Caki2 (cell line): ENCODE data around the gene SMG1. TPM values are rescaled to one million over a fixed set of nuclear protein-coding genes. Genes with fewer than 3 reads are reported as not detected.
"Not testable (repeated sequence)": the region's sequence is repeated elsewhere in the genome, so short reads cannot be mapped to it uniquely, and the experiment has no call there.

Experiments
- DNase-seq: peaks from one replicate; pipeline ENCODE4 v3.0.0-alpha.2; 2015; ENCODE audit warnings: low read depth
- in situ Hi-C: cut with HindIII; loops from 2 replicates; pipeline ENCODE4 v1.10.0; 2016; ENCODE audit warnings: low sequenced_read_pairs, low pct_unique_long_range_greater_than_20kb, mixed read lengths
- total RNA-seq: library from RNA; depleted of rRNA; stranded (reverse); fragments of >200 nt; shearing (Covaris generic); gene quantifications from 2 replicates; pipeline ENCODE4 v1.2.3, GENCODE V29; 2014; ENCODE audit warnings: low replicate concordance

The SMG1 gene
- total RNA-seq, 1 experiment from 2014 or later = 35.6 TPM

DNA sequence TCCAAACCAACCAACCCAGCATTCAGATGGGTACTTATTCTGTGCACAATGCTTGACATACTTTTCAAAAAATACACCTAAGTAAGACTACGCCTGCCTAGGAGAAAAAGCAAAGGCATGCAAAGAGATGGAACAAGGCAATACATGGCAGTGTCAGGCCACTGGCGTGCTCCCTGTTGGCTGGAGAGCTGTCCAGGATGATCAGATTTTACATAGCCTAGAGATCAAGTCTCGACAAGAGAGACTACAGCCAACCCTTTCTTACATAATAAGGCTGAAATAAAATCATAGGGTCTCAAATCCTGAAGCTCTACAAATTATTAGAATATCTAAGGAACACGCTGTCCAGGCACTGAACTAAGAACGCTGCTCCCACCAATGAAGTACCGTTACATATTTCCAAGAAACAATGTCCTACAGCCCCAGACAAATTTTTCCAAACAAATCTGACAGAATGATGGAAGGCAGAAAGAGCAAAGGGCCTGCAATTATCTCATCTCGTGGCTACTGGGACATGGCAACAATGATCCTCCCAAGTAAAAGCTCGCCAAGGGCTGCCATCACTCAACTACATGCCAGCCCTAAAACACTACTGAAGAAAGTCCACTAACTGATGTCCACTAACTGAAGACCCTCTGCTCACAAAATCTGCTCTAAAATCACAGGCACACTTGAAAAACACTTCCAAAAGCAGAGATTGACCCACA, 141.1 kb downstream of the SMG1 start:
- in situ Hi-C loops = no loop called here
- no peak for DNase-seq

DNA sequence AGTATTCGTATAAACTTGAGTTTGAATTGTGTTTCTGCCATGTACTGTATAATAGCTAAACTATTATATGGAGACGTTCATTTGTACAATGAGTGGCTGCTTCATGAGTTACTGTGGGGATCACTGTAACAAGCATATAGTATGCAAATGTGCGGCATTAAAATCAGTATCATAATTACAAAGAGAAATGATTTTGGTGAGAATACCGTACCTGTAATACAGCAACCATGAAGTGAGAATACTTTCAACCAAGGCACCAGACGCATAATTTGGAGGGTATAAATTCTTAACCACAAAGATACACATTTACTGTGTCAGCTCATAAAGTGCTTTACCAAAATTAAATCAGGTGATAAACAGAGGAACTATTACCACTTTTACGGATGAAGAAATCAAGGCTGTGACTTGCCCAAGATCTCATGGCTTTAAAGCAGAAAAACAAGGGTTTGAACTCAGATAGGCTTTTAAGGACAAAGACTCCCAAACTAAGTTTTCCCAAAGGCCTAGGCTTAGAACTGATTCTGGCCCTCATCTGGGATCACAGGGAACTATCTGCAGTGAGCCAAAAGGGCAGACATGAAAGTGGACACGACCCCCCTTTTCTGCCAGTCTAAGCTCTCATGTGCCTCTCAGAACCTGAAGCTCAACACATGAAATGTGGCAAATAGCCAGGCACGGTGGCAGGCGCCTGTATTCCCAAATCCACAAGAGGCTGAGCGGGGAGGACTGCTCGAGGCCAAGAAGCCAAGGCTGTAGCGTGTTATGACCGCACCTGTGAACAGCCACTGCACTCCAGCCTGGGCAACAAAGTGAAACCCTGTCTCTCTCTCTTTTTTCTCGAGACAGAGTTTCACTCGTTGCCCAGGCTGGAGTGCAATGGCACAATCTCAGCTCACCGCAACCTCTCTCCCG, 142.5 kb downstream of the SMG1 start:
- in situ Hi-C loops = no loop called here
- DNase-seq = no peak

DNA sequence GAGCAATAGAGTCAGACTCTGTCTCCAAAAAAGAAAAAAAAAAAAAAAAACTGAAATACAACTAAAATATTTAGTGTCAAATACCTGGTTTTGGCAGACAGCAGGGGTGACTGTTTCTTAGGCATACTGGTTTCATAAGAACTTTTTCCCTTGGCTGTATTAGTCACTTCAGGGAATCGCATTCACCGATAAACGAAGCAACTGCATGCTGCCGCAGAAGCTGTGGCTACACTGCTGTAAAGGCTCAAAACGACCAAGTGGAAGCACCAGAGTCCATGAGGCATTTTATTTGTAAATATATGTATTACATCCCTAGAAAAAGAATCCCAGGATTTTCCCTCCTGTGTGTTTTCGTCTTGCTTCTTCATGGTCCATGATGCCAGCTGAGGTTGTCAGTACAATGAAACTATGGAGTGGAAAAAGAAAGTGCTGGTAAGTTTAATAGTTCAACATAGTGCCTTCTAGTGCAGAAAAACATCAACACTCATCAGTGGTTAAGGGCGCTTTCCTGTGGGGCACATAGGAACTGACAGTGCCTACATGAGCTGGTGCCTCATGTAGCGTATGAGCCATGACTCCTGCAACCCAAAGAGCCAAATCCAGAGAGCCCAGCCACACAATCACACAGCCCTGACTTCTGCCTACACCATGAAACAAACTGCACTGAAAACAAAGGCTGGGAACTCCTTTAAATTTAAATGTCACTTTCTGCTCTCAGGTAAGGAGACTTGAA, 143.3 kb downstream of the SMG1 start:
- in situ Hi-C loops = no loop called here

DNA sequence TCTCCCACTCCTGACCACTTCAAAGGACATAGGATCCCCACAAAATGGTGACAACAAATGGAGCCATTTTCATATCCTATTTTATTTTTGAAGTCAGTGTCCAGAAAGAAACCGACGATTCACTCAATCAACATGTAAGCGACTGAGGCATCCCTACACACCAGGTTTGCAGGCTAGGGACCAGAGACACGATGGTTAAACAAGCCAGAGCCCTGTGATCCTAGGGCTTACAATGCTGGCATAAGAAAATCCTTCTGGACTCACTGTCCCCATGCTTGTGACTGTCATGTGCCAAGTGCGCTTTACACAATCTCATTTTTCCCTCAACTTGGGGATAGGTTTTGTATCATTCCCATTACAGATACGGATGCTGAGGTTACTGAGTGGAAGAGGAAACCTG, 145.0 kb downstream of the SMG1 start:
- DNase-seq, in situ Hi-C loops: not testable (repeated sequence)

More for the DNA sequence above, 143.3 kb downstream of the SMG1 start:
- DNase-seq = no peak

DNA sequence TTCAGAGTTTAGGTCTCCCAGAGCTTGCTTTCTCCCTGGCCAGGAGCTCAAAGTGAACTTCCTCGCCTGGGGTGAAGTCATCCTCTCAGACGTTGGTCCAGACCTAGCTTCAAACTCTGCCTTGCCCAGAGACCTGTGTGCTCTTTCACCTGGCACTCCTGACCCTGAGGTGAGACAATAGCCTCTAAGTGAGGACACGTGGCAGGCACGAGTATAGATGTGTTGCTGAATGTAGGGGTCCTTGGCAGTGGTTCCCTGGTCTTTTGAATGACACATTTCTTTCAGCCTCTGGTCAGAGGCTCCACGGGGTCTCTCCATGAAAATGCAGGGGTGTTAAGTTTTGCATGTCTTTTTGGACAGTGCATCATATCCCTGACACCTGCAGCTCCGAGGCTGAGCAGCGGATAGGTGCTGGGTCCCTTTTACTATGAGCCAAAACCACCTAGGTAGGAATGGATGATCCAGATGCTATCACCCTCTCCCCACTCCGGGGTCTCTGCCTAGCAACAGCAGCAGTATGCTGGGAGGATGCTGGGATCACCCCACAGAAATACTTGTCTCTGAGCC, 145.7 kb downstream of the SMG1 start:
- DNase-seq, in situ Hi-C loops: not testable (repeated sequence)

DNA sequence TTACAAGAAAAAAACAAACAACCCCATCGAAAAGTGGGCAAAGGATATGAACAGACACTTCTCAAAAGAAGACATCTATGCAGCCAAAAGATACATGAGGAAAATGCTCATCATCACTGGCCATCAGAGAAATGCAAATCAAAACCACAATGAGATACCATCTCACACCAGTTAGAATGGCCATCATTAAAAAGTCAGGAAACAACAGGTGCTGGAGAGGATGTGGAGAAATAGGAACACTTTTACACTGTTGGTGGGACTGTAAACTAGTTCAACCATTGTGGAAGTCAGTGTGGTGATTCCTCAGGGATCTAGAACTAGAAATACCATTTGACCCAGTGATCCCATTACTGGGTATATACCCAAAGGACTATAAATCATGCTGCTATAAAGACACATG, 148.5 kb downstream of the SMG1 start:
- DNase-seq, in situ Hi-C loops: not testable (repeated sequence)

DNA sequence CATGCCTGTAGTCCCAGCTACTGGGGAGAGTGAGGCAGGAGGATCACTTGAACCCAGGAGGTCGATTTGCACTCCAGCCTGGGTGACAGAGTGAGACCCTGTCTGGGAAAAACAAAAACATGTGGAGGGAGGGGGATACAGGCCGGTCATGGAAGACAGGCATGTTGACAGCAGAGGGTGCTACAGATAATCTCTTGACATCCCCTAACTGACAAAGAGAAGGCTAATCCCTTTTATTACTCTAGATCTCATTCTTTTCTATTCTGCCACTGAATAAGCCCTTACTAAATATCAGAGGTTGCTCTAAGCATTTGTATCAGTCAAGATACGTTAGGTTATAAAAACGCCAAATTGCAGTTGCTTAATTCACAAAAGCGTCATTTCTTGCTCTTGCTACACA, 149.9 kb downstream of the SMG1 start:
- in situ Hi-C loops, DNase-seq: not testable (repeated sequence)

DNA sequence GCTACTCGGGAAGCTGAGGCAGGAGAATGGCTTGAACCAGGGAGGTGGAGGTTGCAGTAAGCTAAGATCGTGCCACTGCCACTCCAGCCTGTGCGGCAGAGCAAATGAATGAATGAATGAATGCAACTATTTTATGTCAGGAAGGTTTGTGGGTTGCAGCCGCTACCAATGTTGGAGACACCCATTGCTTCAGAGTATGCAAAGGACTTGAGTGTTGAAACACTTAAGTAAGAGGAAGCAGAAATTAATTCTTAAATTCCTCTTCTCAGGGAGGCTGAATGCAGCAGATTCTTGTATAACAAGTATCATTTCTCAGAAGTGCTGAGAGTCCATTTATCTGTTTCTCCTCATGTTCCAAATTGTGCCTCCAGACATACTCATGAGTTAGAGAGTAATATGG, 151.6 kb downstream of the SMG1 start:
- in situ Hi-C loops, DNase-seq: not testable (repeated sequence)

DNA sequence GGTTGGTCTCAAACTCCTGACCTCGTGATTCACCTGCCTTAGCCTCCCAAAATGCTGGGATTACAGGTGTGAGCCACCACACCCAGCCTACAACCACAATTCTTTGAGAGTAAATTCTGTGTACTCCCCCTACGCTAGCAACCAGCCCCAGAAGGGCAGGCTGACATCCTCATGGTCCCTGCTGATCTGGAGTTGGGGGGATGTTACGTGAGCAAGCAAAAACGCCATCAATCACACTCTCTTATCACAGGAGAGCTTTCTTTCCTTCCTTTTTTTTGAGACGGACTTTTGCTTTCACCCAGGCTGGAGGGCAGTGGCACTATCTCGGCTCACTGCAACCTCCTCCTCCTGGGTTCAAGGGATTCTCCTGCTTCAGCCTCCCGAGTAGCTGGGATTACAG, 154.0 kb downstream of the SMG1 start:
- in situ Hi-C loops, DNase-seq: not testable (repeated sequence)

DNA sequence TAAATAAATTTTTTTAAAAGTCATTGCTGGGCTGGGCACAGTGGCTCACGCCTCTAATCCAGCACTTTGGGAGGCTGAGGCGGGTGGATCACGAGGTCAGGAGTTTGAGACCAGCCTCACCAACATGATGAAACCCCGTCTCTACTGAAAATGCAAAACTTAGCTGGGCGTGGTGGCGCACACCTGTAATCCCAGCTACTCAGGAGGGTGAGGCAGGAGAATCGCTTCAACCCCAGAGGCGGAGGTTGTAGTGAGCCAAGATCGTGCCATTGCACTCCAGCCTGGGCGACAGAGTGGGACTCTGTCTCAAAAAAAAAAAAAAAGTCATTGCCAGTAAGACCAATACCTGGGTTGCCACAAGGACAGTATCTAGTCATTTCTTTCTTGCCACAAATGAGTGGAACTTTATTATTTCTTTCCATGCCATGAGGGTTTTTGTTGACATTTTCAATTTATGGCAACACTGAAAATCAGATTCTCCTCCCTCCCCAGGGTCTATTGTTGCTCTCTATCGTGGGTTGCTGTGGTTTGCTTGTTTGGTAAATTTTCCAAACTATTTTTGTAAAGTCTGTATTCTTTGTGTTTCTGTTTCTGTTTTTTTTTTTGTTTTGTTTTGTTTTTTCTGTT, 155.8 kb downstream of the SMG1 start:
- in situ Hi-C loops, DNase-seq: not testable (repeated sequence)

DNA sequence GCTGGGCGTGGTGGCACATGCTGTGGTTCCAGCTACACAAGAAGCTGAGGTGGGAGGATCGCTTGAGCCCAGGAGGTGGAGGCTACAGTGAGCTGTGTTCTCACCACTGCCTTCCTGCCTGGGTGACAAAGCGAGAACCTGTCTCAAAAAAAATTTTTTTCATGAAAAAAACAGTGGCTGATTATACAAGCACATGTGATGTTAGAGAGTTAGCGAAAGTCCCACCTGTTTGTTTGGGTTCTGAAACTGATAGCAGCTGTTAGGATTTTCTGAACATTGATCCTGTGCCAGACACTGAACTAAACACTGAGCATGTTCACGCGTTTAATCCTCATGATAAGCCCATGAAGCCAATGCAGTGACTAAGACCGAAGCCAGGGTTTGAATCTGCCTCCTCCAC, 159.0 kb downstream of the SMG1 start:
- DNase-seq, in situ Hi-C loops: not testable (repeated sequence)

DNA sequence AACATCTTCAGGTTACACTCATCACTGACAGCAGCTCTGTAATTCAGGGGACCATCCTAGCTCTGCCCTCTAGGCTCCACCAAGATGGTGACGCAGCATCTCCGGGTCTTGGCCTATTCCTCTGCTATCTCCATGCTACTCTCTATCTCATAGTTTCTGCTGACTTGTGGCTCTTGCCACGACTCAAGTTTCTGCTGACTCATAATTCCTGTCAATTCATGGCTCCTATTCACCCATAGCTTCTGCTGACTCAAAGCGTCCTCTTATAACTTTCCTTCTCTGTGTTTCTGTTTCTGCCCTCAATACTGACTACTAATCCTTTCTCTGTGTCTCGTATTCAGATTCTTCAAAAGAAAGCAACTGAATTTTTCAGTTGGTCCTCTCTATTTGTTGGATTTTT, 163.5 kb downstream of the SMG1 start:
- in situ Hi-C loops, DNase-seq: not testable (repeated sequence)

DNA sequence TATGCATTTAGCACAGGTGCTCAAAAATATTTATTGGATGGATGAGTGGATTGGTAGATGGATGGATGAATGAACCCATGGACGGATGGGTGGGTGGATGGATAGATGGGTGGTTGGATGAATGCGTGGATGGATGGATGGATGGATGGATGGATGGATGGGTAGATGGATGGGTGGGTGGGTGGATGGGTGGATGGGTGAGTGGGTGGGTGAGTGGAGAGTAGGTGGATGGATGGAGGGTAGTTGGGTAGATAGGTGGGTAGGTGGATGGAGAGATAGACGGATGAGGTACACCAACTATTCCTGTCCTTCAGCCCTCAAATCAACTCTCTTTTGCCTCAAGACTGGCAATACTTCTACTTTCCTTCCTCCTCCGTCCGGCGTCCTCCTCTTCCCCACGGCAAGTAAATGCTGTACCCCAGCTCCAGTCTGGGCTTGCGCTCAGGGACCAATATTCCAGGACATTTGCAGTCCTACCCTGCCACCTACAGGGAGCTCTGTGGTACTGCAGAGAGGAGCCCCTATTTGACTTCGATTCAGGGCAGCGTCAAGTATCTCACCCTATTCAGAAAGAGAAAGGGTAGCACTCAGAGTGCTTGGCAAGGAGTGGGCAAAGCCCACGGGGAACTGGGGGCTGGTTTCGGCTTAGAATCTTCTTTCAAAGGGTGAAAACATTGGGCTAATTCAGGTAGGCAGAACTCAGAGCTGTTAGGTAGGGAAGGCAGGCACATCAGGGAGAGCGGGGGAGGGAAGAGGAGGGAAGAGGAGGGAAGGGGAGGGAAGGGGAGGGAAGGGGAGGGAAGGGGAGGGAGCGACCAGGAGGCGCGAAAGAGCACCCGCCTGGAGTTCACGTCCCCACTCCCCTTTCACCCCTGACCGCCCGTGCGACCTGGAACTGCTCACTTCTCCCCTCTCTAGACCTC, 166.3 kb downstream of the SMG1 start:
- in situ Hi-C loops = not testable (repeated sequence)

DNA sequence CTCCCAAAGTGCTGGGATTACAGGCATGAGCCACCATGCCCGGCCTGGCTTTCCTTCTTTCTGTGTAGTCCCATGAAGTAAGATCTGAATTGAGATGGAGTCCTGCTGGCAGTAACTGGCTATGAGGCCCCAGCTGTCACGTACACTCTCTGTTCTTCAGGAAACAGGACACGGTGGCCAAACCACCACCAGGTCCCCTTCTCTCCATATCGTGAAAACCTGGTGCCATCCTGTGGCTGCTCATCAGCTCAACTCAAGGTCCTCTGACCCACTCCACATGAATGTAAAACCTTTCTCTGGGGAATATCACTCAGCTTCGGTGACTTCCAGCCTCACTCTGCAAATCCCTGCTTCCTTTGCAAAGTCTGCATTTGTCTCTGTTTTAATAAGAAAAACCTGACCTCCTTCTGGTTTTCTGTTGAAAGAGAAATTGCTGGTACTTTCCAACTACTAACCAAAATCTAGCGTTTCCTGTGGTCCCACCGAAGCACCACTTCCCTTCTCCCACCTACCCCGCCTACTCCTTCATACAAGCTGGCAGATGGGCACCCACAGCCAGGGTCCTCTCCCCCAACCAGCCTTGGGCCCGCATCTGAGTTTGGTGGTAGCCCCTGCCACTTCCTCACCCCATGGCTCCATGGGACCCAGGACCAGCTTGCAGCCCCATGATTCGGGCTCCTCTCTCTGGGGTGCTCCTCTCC, 168.1 kb downstream of the SMG1 start:
- DNase-seq, in situ Hi-C loops: not testable (repeated sequence)

More for the DNA sequence above, 166.3 kb downstream of the SMG1 start:
- peak; percentile 21 for DNase-seq

DNA sequence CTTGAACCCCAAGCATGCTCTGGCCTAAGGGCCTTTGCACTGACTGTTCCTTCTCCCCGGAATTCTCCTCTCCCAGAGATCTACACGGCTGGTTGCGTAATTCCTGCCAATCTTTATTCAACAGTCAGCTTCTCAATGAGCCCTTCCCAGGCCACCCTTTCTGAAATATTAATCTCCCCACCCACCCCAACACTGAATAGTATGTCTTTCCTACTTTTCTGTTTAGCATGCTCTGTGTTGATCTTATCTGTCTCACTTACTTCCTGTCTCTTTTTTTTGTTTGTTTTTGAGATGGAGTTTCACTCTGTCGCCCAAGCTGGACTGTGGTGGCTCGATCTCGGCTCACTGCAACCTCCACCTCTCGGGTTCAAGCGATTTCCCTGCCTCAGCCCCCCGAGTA, 169.6 kb downstream of the SMG1 start:
- DNase-seq = peak; percentile 35

More for the DNA sequence above, 169.6 kb downstream of the SMG1 start:
- in situ Hi-C loops = not testable (repeated sequence)
